ENCODE data around the gene INSR. TPM values are rescaled to one million over a fixed set of nuclear protein-coding genes. Genes with fewer than 3 reads are reported as not detected.

INSR gene
- total and polyA plus RNA-seq, 10 of the 15 experiments (the other 5 are each of a cell fraction or from before 2014, with no cell fraction given): 4.2 to 34.9 (median 13.6) TPM

DNA sequence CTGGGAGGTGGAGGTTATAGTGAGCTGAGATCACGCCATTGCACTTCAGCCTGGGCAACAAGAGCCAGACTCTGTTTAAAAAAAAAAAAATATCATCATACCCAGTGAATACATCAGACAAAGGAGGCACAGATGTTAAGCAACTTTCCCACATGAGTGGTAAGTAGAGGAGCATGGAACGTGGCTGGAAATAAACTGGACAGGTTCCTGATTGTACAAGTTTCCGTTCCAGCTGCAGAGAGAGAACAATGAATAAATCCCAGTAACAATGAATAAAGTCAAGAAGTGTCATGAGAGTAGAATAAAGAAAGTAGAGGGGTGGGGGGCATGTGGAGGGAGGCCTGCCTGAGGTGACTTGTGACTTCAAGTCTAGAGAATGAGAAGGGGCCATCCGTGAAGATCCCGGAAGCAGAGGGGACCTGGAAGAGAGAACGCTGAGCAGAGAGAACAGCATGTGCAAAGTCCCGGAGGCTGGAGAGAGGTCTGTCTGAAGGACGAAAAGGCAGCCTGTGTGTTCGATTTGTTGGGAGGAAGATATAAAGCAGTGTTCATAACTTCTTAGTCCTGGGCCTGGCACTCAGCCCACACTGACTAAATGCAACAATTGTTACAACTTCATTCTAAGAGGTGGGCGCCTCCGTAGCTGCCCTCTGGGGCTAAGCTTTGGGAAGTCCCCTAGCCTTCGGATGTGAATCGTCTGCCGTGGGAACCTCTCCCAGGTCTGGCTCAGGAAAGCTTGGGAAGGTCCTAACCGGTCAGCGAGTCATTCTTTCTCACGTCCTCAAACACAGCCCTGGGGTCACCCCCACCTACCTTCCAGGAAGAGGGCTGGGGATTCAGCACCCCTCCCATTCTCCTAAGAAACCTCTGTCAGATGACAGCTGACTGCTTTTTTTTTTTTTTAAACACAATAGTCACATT lies 39.2 kb upstream of the INSR start (continued):
- TF ChIP-seq KAT2A (conservative IDR thresholded peaks at IDR 0.05; ENCODE audit: control insufficient read depth, low read depth, low read length) (no peak), KDM1A (IDR thresholded peaks at IDR 0.05; ENCODE audit: borderline replicate concordance) (no peak), PBX3 (IDR thresholded peaks at IDR 0.05; ENCODE audit: insufficient replicate concordance, low read depth, low read length) (no peak), RCOR1 (conservative IDR thresholded peaks at IDR 0.05; ENCODE audit: low read depth, low read length) (no peak), BACH1 (IDR thresholded peaks at IDR 0.05; ENCODE audit: borderline replicate concordance) (no peak), BCL11A (IDR thresholded peaks at IDR 0.05; ENCODE audit: low read depth, low read length) (peak; percentile 60; the same call in 1 of the 2 replicates), NRF1 (conservative IDR thresholded peaks at IDR 0.05; ENCODE audit: low read depth, low read length) (no peak), SIN3A (IDR thresholded peaks at IDR 0.05; ENCODE audit: low read depth, low read length) (no peak), CEBPZ (IDR thresholded peaks at IDR 0.05; ENCODE audit: low read depth, low read length) (no peak), HDAC2 (IDR thresholded peaks at IDR 0.05) (no peak), CHD2 (IDR thresholded peaks at IDR 0.05; ENCODE audit: borderline replicate concordance, low read depth, low read length) (0 out of 2 replicates have a peak, but pooled peaks have one; percentile 32), FOXK2 (IDR thresholded peaks at IDR 0.05) (no peak), GABPA (IDR thresholded peaks at IDR 0.05; ENCODE audit: low read depth) (no peak), NFYA (IDR thresholded peaks at IDR 0.05; ENCODE audit: borderline replicate concordance, low read depth, low read length) (no peak), CTCF (IDR thresholded peaks at IDR 0.05 in 2 of 3, conservative IDR thresholded peaks at IDR 0.05 in 1 of 3; ENCODE audit: control insufficient read depth in 2 of 3, extremely low read depth in 1 of 3, insufficient read depth in 1 of 3, low read depth in 3 of 3, low read length in 3 of 3) (no peak), ESRRA (IDR thresholded peaks at IDR 0.05; ENCODE audit: low read length) (no peak), HSF1 (IDR thresholded peaks at IDR 0.05; ENCODE audit: low read depth, low read length) (no peak), BRCA1 (IDR thresholded peaks at IDR 0.05; ENCODE audit: low read depth, low read length) (no peak), SREBF2 (IDR thresholded peaks at IDR 0.05; ENCODE audit: low read length) (no peak), BCL3 (IDR thresholded peaks at IDR 0.05; ENCODE audit: borderline replicate concordance, insufficient read depth, low read depth, low read length, poor library complexity, severe bottlenecking) (peak; percentile 99)

All from GM12878 (cell line).